Left kidney (tissue), 8 donors: ENCODE data around the gene USP13. TPM values are rescaled to one million over a fixed set of nuclear protein-coding genes. Genes with fewer than 3 reads are reported as not detected.
A peak's percentile ranks its signal among the peaks of the same experiment; 100 is the strongest.
"Not testable (repeated sequence)": the region's sequence is repeated elsewhere in the genome, so short reads cannot be mapped to it uniquely, and the experiment has no call there.

Source experiments
- DNase-seq: peaks from one replicate; pipeline ENCODE4 v3.0.0-alpha.2; 2013
- long read RNA-seq, 8 donors: transcript quantifications; one replicate each; lab custom pipeline, GENCODE V29; 2026
- polyA plus RNA-seq: library from polyadenylated mRNA; unstranded; fragments of 120-200 nt; gene quantifications from one replicate; pipeline ENCODE4 v1.2.1, GENCODE V29; 2013; ENCODE audit not compliant: insufficient read length

The USP13 gene
- polyA plus RNA-seq = 19.0 TPM
- long read RNA-seq, donor 1, full-length matches to known transcripts = 2 of 2 reads
- long read RNA-seq, donor 1, partial matches to known transcripts = 0 of 2 reads
- long read RNA-seq, donor 1, other reads (novel, unspliced or antisense) = 0 of 2 reads
- long read RNA-seq, donor 2 = 0 reads
- long read RNA-seq, donor 3, full-length matches to known transcripts = 1 of 6 reads
- long read RNA-seq, donor 3, partial matches to known transcripts = 5 of 6 reads
- long read RNA-seq, donor 3, other reads (novel, unspliced or antisense) = 0 of 6 reads
- long read RNA-seq, donor 4 = 0 reads
- long read RNA-seq, donor 5, full-length matches to known transcripts = 2 of 2 reads
- long read RNA-seq, donor 5, partial matches to known transcripts = 0 of 2 reads
- long read RNA-seq, donor 5, other reads (novel, unspliced or antisense) = 0 of 2 reads
- long read RNA-seq, donor 6, full-length matches to known transcripts = 1 of 1 reads
- long read RNA-seq, donor 6, partial matches to known transcripts = 0 of 1 reads
- long read RNA-seq, donor 6, other reads (novel, unspliced or antisense) = 0 of 1 reads
- long read RNA-seq, donor 7, full-length matches to known transcripts = 3 of 3 reads
- long read RNA-seq, donor 7, partial matches to known transcripts = 0 of 3 reads
- long read RNA-seq, donor 7, other reads (novel, unspliced or antisense) = 0 of 3 reads
- long read RNA-seq, donor 8 = 0 reads

GRCh38 chr3:179652447-179653095 is at the start of gene USP13:
USP13 (plus strand) TSS chr3:179653040; CDS start chr3:179653226, 186 bp downstream.
- peak; percentile 73 for DNase-seq

GRCh38 chr3:179603321-179603720 is 49.5 kb upstream of the USP13 start:
- DNase-seq = no peak

- DNase-seq = no peak
Observed at GRCh38 chr3:179603831-179604230, 49.0 kb upstream of the USP13 start.

- peak; percentile 97 for DNase-seq
Observed at GRCh38 chr3:179604321-179605078, 48.3 kb upstream of the USP13 start, which contains the start of the genes MRPL47 and NDUFB5. MRPL47 (minus strand) TSS chr3:179604638; CDS start chr3:179604624, 14 bp downstream. NDUFB5 (plus strand) TSS chr3:179604794; CDS start chr3:179604816, 22 bp downstream.

GRCh38 chr3:179606534-179607085 is 46.2 kb upstream of the USP13 start:
- no peak for DNase-seq

GRCh38 chr3:179608931-179609720 is 43.7 kb upstream of the USP13 start:
- no peak for DNase-seq

- no peak for DNase-seq
Observed at GRCh38 chr3:179610066-179610465, 42.8 kb upstream of the USP13 start.

GRCh38 chr3:179613807-179614206 is 39.0 kb upstream of the USP13 start:
- no peak for DNase-seq

- DNase-seq = no peak
Observed at GRCh38 chr3:179615458-179616173, 37.2 kb upstream of the USP13 start.

GRCh38 chr3:179622023-179622422 is 30.8 kb upstream of the USP13 start:
- no peak for DNase-seq

GRCh38 chr3:179624451-179624850 is 28.4 kb upstream of the USP13 start:
- no peak for DNase-seq

GRCh38 chr3:179630753-179631451 is 21.9 kb upstream of the USP13 start:
- no peak for DNase-seq

GRCh38 chr3:179640469-179640868 is 12.4 kb upstream of the USP13 start:
- no peak for DNase-seq

GRCh38 chr3:179642871-179643270 is 10.0 kb upstream of the USP13 start:
- DNase-seq = no peak

GRCh38 chr3:179643837-179644236 is 9.0 kb upstream of the USP13 start:
- not testable (repeated sequence) for DNase-seq

GRCh38 chr3:179646177-179646576 is 6.7 kb upstream of the USP13 start:
- no peak for DNase-seq

- no peak for DNase-seq
Observed at GRCh38 chr3:179651687-179652446, 973 bp upstream of the USP13 start.

GRCh38 chr3:179653096-179653797 is 407 bp downstream of the USP13 start:
- peak; percentile 68 for DNase-seq
